Muscle of arm (tissue), 14 donors: ENCODE measurements around the gene NOTCH2. TPM values are rescaled to one million over a fixed set of nuclear protein-coding genes. Genes with fewer than 3 reads are reported as not detected.
"Not testable (repeated sequence)": the region's sequence is repeated elsewhere in the genome, so short reads cannot be mapped to it uniquely, and the experiment has no call there.

Experiments
- DNase-seq: peaks from one replicate; pipeline ENCODE4 v3.0.0-alpha.2; 2013
- long read RNA-seq, 11 donors: transcript quantifications; one replicate each; lab custom pipeline, GENCODE V29; 2026
- polyA plus RNA-seq, 12 donors: library from polyadenylated mRNA; unstranded; fragments of 120-200 nt; gene quantifications; one replicate each; pipeline ENCODE4 v1.2.1, GENCODE V29; 2013; ENCODE audit not compliant: insufficient read length in 12 of 12

The NOTCH2 gene
- polyA plus RNA-seq, result 10 to 100 TPM in 11 of 12 donors, not detected in 1; 41.5 to 81.8 (median 55.4) TPM
- long read RNA-seq, donor 1, result 0 reads
- long read RNA-seq, donor 2, full-length matches to known transcripts, result 2 of 2 reads
- long read RNA-seq, donor 2, partial matches to known transcripts, result 0 of 2 reads
- long read RNA-seq, donor 2, other reads (novel, unspliced or antisense), result 0 of 2 reads
- long read RNA-seq, donor 3, full-length matches to known transcripts, result 3 of 14 reads
- long read RNA-seq, donor 3, partial matches to known transcripts, result 11 of 14 reads
- long read RNA-seq, donor 3, other reads (novel, unspliced or antisense), result 0 of 14 reads
- long read RNA-seq, donor 4, partial matches to known transcripts, result 0 of 1 reads
- long read RNA-seq, donor 4, other reads (novel, unspliced or antisense), result 0 of 1 reads
- long read RNA-seq, donor 5, partial matches to known transcripts, result 23 of 23 reads
- long read RNA-seq, donor 5, other reads (novel, unspliced or antisense), result 0 of 23 reads
- long read RNA-seq, donor 6, full-length matches to known transcripts, result 4 of 4 reads
- long read RNA-seq, donor 6, partial matches to known transcripts, result 0 of 4 reads
- long read RNA-seq, donor 6, other reads (novel, unspliced or antisense), result 0 of 4 reads
- long read RNA-seq, donor 7, result 0 reads
- long read RNA-seq, donor 8, partial matches to known transcripts, result 21 of 22 reads
- long read RNA-seq, donor 8, other reads (novel, unspliced or antisense), result 0 of 22 reads
- long read RNA-seq, donor 9, partial matches to known transcripts, result 6 of 6 reads
- long read RNA-seq, donor 9, other reads (novel, unspliced or antisense), result 0 of 6 reads
- long read RNA-seq, donor 10, full-length matches to known transcripts, result 2 of 23 reads
- long read RNA-seq, donor 10, partial matches to known transcripts, result 21 of 23 reads
- long read RNA-seq, donor 10, other reads (novel, unspliced or antisense), result 0 of 23 reads
- long read RNA-seq, donor 11, full-length matches to known transcripts, result 2 of 15 reads
- long read RNA-seq, donor 11, partial matches to known transcripts, result 13 of 15 reads
- long read RNA-seq, donor 11, other reads (novel, unspliced or antisense), result 0 of 15 reads

DNA sequence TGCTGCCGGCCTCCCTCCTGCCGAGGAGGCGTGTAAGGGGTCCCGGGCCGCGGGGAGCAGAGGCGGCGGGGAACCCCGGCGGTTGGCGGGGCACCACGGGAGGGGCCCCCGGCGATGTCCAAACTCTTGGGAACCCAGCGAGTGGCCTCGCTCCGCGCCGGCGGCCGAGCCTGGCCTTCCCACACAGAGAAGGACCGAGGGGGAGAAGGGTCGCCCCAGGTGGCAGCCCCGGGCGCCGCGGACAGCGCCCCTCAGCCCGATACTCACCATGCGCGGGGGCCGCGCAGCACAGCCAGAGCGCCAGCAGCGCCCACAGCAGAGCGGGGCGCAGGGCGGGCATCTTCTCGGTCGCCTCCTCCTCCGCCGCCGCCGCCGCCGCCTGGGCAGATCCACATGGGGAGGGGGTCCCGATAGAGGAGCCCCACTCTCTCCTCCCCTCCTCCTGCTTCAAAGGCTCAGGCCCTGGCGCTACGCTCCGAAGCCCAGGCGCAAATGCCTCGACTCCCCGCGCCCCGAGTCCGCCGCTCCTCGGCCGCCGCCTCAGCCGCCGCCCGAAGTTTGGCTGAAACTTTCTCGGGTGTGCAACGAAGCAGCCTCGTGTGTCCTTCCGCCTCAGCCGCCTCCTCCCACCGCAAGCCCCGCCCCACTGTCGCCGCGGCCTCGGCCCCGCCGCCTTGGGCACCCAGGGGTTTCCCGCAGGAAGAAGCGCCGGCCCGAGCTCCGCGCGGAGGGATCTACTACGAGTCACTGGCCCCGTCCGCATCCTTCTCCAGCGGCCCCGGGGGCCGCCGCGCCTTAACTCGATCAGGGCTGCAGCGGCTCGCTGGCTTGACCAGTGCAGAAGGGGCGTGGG, at the start of gene NOTCH2:
Gene NOTCH2, minus strand, starts transcription at position 596 of the 853 bp plus-strand sequence. Its CDS starts 256 bp downstream, at position 340.
- peak; percentile 11 for DNase-seq

GRCh38 chr1:120117371-120118177, 48.1 kb upstream of the NOTCH2 start:
- DNase-seq, result not testable (repeated sequence)

DNA sequence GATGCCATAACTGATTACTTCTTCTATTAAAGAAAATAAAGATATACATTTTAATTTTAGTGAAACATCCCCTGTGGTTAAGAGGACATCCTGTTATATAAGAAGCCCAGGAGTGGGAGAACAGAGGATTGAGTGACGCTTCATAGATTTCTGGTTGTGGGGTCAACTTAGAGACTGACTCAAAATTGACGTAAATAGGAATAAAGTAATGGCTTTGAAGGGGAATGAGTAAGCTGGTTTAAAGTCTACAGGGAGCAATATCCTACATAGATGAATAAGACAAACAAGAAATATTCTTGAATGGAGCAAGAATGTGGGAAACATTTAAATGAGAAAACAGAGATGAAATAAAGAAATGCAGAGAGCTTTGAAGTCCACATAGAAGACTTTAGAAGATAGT, 46.6 kb upstream of the NOTCH2 start:
- not testable (repeated sequence) for DNase-seq

DNA sequence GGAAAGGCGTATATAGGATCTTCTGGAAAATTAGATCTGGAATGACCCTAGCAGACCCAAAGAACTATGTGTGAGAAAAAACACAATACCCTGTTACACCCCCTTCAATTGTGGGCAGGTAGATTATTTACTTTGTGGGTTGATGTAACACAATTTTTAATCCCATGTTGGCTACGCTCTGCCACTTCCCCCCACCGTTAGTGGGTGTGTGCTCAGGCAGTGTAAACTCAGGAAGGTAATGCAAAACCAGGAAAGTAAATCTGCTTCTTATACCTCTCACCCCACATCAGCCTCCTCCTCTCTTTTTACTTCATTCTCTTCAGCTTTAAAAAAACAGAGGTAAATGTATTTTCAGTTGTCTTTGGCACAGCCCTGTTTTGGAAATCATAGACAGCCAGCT, 43.7 kb upstream of the NOTCH2 start:
- DNase-seq, result not testable (repeated sequence)

DNA sequence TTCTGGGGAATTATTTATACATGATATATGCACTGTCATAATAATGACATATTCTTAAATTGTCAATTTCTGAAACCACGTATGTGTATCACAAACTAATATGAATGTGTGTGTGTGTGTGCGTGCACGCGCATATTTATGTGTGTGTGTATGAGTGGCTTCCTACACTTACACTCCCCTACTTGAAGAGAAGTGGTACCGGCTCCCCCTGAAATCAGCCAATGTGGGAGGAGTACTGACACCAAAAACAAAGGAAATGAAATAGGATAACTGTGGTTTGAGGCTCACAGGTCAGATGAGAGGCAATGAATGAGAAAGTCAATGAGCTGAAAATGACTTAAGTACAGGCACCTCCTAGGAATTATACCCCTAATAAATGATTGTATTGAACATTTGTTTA, 42.8 kb upstream of the NOTCH2 start:
- not testable (repeated sequence) for DNase-seq

DNA sequence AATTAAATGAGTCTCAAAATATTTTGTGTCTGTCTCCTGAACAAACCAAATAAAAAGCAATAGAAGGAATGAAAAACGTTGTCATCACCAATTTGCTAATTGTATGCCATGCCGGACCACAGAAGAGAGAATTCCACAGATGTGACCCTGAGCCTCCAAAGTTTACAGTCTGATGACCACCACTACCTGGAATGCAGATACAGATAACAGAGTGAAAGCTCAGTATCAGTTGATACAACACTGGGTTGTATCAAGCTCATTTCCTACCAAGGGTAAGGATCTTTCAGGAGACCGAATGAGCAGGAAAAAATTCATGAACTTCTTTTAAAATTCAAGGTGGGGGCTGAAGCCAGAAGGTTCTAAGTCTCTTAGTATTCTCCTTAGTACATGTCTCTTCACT, 42.3 kb upstream of the NOTCH2 start:
- not testable (repeated sequence) for DNase-seq

DNA sequence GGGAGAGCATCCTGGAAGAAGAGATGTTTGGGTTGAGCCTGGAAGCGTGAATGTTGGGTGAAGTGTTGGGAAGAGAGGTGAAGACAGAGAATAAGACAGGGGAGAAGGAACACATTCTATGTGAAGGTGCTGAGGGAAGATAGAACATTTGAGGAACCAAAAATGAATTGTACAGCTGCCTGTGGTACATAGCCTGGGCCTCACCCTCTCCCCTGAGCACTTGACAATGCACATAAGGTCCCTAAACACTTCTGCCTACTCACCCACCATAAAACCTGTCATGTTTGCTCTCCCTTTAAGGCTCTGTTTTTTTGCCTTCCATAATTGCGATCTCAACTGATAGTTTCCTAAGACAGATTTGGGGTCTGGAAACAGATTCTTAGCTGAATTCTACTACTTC, 41.5 kb upstream of the NOTCH2 start:
- DNase-seq, result not testable (repeated sequence)

DNA sequence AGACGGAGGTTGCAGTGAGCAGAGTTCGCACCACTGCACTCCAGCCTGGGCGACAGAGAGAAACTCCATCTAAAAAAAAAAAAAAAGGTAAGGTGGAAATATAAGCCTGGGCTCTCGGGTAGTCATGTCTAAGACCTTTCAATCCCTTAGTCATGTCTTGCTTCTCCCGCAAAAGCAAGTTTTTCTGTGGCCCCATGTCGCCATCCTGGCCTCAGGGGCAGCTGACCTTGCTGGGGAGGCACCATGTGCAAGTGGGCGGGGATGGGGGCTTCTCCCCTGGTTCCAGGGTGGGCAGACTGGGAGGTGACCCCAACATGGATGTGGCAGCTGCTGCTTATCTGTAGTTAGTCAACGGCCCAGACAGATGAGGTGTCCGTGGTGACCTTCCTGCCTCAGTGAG, 40.2 kb upstream of the NOTCH2 start:
- not testable (repeated sequence) for DNase-seq

DNA sequence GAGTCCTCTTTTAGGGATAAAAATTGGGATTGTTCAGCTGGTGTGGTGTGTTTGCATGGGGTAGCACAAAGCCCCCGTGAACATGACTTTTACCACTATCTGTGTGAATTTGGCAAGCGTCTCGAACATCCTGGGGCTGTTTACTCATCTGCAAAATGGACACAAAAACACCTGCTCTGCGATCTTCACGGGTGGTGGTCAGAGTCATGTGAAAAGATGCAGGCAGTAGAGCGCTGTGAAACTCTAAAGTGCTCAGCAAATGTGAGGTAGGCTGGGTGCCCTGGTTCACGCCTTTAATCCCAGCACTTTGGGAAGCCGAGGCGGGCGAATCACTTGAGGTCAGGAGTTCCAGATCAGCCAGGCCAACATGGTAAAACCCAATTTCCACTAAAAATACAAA, 39.7 kb upstream of the NOTCH2 start:
- DNase-seq, result not testable (repeated sequence)

- not testable (repeated sequence) for DNase-seq
Observed at GRCh38 chr1:120105288-120105687, 35.8 kb upstream of the NOTCH2 start.

DNA sequence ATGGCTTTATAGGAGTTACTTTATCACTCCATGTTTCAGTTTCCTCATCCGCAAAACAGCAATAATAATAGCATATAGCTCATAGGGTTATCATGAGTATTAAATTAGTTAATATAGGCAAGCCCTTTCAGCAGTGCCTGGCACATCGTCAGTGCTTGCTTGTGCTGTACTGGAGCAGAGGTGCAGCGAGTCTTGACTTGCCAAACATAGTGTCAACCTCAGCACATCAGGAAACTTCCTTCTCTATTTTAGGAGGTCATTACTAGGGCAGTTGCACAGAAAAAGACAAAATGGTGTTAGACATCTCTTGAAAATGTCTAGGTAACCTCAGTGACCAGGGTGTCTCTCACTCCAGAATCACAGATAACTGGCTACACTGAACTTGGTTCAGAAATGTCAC, 34.3 kb upstream of the NOTCH2 start:
- not testable (repeated sequence) for DNase-seq

- DNase-seq, result not testable (repeated sequence)
Observed at GRCh38 chr1:120101593-120101992, 32.1 kb upstream of the NOTCH2 start.

DNA sequence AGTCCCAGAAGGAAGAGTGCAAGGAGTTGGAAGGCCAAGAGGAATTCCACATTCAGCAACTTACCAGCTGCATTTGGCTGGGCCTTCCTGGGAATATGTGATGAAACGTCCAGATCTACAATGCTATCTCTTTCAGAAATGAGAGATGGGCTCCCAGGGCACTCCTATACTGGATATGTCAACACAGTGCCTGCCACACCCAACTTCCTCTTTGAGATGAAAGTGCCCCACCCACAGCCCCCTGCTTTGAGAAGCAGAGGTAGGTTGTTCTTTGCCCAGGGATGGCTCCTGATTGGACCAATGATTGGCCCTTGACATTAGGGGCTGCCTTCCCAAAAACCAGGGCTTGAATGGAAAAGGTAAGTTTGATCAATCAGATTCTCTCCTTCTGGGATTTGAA, 31.1 kb upstream of the NOTCH2 start:
- DNase-seq, result not testable (repeated sequence)

DNA sequence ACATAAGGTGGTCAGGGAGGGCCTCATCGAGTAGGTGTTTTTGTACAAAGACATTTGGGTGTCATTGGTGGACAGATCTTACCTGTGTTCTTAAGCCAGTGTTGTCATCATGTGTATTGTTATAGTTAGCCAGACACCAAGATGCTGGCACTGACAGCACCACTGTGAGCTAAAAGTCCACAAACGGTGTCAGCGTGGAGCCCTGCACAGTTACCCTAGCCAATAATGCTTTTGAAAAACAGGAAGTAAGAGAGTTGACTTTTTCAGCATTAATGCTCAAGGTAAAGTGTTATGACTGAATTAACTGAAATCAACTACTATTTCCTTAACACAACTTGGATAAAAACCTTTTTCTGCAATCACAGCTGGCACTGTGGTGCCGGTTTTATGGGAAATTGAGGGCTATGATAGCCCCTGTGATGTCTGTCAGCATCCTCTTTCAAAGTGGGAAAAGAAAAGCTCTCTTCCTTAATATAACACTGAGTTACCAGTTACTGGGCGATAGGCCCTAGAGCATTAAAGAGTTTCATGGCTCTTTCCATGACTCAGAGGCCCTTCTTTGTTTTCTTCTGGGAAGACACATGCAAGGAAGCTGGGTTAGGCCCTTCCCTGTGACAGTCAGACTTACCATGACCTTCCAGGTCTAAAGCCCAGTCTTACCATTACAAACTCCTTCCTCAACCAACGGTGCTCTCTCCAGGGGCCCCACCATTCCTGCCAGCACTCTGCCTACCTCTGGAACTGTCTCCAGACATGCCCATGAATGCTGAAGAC, 29.7 kb upstream of the NOTCH2 start:
- not testable (repeated sequence) for DNase-seq

DNA sequence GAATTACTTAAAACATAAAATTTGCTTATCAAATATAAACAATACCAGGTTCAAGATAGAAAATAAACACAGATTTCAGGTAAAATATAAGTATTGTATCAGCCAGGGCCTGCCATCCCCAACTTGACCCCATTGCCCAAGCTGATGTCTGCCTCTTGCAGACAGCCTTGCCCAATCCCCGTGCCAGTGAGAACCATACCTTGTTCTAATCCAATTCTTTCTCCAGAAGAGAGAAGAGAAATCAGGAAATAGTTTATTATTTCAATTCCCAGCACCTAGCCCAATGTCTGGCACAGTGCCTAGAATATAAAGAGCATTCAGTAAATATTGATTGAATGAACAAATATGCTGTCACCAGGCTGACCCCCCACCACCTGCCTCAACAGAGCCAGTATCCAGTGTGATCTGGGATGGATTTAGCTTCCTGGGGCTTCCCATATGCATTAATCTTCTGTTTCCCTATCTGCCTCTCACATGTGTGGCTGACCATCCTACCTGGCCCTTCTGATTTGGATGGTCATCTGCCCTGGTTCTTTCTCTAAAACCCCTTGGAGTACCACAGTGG, 27.6 kb upstream of the NOTCH2 start:
- DNase-seq, result not testable (repeated sequence)

- DNase-seq, result not testable (repeated sequence)
Observed at GRCh38 chr1:120093548-120094181, 24.2 kb upstream of the NOTCH2 start.

- DNase-seq, result not testable (repeated sequence)
Observed at GRCh38 chr1:120092232-120093218, 23.1 kb upstream of the NOTCH2 start.
